Measurements from ENCODE around the gene RPGRIP1L. TPM values are rescaled to one million over a fixed set of nuclear protein-coding genes. Genes with fewer than 3 reads are reported as not detected.

Gene RPGRIP1L
- total RNA-seq, 1 experiment from 2014 or later, result 10.3 TPM

DNA sequence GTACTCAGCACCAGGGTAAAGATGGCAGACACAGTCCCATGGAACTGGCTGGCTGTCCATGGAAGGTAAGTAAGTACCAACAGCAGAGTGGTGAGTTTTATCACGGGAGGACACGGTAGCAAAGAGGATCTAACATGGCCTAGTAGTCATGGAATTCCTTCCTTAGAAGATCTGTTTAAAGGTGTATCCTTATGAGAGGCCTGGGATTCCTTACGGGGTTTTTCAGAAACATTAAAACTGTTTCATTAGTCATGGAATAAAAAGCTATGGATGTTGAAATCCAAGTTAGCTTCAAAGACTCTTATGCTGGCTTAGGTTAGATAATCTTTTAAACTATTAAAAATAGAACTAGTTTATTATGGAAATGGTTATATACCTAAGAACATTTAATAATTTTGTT is 7.7 kb upstream of the RPGRIP1L start:
- Histone ChIP-seq H3K36me3 (ENCODE audit: control insufficient read depth in 1 of 2, insufficient read depth in 2 of 2, low read length in 2 of 2) (no peaks in the 10 kb centered on the region), H3K9ac (ENCODE audit: low read length) (no peak overlapping the region), H3K4me1 (ENCODE audit: control insufficient read depth in 1 of 2, insufficient read depth in 2 of 2, low read length in 2 of 2) (no peaks in the 10 kb centered on the region), H3K4me2 (ENCODE audit: low read length) (no peak overlapping the region), H3K27ac (ENCODE audit: low read depth, low read length) (no peak overlapping the region), H3K27me3 (ENCODE audit: insufficient read depth, low read length) (no peaks in the 10 kb centered on the region), H4K20me1 (ENCODE audit: insufficient read depth) (no peaks in the 10 kb centered on the region), H2AFZ (ENCODE audit: low read depth, low read length, poor library complexity, severe bottlenecking) (no peak overlapping the region), H3K79me2 (ENCODE audit: insufficient read depth, low read length) (peaks cover 68% of the 10 kb centered on the region), H3K4me3 (replicated peaks in 1 of 2; ENCODE audit: low read depth in 1 of 2, low read length in 2 of 2) (no peak overlapping the region), H3K9me2 (ENCODE audit: insufficient read depth) (no peaks in the 10 kb centered on the region), H3K9me3 (ENCODE audit: control insufficient read depth in 1 of 2, insufficient read depth in 1 of 2, low read depth in 1 of 2, low read length in 2 of 2) (no peaks in the 10 kb centered on the region)
- no TSS peak for BruUV-seq (replicated peaks)
- ATAC-seq (no peak), DNase-seq (ENCODE audit: low read depth, low spot score) (no peak)
- RAD21 ChIA-PET (ENCODE audit: low non-redundant PET in 1 of 2, low total read pairs in 2 of 2, uncharacterized antibody in 2 of 2, unreplicated experiment in 2 of 2), result no interaction called here
- intact Hi-C loops (cut with micrococcal nuclease), result no loop called here
- CTCF ChIA-PET, result no interaction called here
- TF ChIP-seq JUND (IDR thresholded peaks at IDR 0.05) (no peak), SP1 (IDR thresholded peaks at IDR 0.05; ENCODE audit: low read depth) (no peak)
- POLR2A ChIA-PET, result no interaction called here

DNA sequence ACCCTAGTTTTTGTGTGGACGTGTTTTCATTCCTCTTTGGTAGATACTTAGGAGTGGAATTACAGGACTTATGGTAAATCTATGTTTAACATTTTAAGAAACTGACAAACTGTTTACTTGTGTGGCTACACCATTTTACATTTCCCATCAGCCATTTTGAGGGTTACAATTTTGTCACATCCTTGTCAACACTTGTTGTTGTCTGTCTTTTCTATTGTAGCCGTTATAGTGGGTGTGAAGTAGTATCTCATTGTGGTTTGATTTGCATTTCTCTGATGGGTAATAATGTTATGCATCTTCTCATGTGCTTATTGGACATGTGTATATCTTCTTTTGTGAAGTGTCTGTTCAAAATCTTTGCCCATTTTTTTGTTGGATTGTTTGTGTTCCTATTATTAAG is 4.8 kb upstream of the RPGRIP1L start:
- H3K27ac ChIP-seq (ENCODE audit: low read depth, low read length), result no peak overlapping the region
- no peak overlapping the region for H3K9ac ChIP-seq (ENCODE audit: low read length)
- no peaks in the 10 kb centered on the region for H3K9me3 ChIP-seq (ENCODE audit: control insufficient read depth in 1 of 2, insufficient read depth in 1 of 2, low read depth in 1 of 2, low read length in 2 of 2)
- no peak overlapping the region for H2AFZ ChIP-seq (ENCODE audit: low read depth, low read length, poor library complexity, severe bottlenecking)
- TF ChIP-seq, protein P1, sequence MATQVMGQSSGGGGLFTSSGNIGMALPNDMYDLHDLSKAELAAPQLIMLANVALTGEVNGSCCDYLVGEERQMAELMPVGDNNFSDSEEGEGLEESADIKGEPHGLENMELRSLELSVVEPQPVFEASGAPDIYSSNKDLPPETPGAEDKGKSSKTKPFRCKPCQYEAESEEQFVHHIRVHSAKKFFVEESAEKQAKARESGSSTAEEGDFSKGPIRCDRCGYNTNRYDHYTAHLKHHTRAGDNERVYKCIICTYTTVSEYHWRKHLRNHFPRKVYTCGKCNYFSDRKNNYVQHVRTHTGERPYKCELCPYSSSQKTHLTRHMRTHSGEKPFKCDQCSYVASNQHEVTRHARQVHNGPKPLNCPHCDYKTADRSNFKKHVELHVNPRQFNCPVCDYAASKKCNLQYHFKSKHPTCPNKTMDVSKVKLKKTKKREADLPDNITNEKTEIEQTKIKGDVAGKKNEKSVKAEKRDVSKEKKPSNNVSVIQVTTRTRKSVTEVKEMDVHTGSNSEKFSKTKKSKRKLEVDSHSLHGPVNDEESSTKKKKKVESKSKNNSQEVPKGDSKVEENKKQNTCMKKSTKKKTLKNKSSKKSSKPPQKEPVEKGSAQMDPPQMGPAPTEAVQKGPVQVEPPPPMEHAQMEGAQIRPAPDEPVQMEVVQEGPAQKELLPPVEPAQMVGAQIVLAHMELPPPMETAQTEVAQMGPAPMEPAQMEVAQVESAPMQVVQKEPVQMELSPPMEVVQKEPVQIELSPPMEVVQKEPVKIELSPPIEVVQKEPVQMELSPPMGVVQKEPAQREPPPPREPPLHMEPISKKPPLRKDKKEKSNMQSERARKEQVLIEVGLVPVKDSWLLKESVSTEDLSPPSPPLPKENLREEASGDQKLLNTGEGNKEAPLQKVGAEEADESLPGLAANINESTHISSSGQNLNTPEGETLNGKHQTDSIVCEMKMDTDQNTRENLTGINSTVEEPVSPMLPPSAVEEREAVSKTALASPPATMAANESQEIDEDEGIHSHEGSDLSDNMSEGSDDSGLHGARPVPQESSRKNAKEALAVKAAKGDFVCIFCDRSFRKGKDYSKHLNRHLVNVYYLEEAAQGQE (IDR thresholded peaks at IDR 0.05; ENCODE audit: low read depth), result no peak
- TF ChIP-seq SP1 (IDR thresholded peaks at IDR 0.05; ENCODE audit: low read depth), result no peak
- no peak for TF ChIP-seq EZH2phosphoT487 (IDR thresholded peaks at IDR 0.05; ENCODE audit: borderline replicate concordance)
- ATAC-seq (no peak), DNase-seq (ENCODE audit: low read depth, low spot score) (no peak)
- BruUV-seq (replicated peaks), result no TSS peak
- H3K4me3 ChIP-seq (replicated peaks in 1 of 2; ENCODE audit: low read depth in 1 of 2, low read length in 2 of 2), result no peak overlapping the region
- H3K4me1 ChIP-seq (ENCODE audit: control insufficient read depth in 1 of 2, insufficient read depth in 2 of 2, low read length in 2 of 2), result peaks cover 0 to 12% of the 10 kb centered on the region in 2 experiments; a peak in 2 of 4 replicates
- H3K27me3 ChIP-seq (ENCODE audit: insufficient read depth, low read length), result no peaks in the 10 kb centered on the region
- H3K4me2 ChIP-seq (ENCODE audit: low read length), result no peak overlapping the region
- H3K36me3 ChIP-seq (ENCODE audit: control insufficient read depth in 1 of 2, insufficient read depth in 2 of 2, low read length in 2 of 2), result no peaks in the 10 kb centered on the region
- CTCF ChIA-PET, result no interaction called here
- H3K79me2 ChIP-seq (ENCODE audit: insufficient read depth, low read length), result peaks cover 61% of the 10 kb centered on the region
- intact Hi-C loops (cut with micrococcal nuclease), result no loop called here
- RAD21 ChIA-PET (ENCODE audit: low non-redundant PET in 1 of 2, low total read pairs in 2 of 2, uncharacterized antibody in 2 of 2, unreplicated experiment in 2 of 2), result no interaction called here
- POLR2A ChIA-PET, result no interaction called here
- no peaks in the 10 kb centered on the region for H3K9me2 ChIP-seq (ENCODE audit: insufficient read depth)
- no peaks in the 10 kb centered on the region for H4K20me1 ChIP-seq (ENCODE audit: insufficient read depth)

All from HCT116 (cell line).